Esophagus squamous epithelium (tissue), 5 donors: ENCODE data around the gene GNB5. TPM values are rescaled to one million over a fixed set of nuclear protein-coding genes. Genes with fewer than 3 reads are reported as not detected.

Experiments used
- DNase-seq: peaks from one replicate; lab custom pipeline; 2025; lab: John Stamatoyannopoulos, UW
- H3K27ac ChIP-seq, 4 donors: fragments of 200-600 bp; sonication (generic); one replicate each; pipeline ENCODE4 v1.5.1; 2016 to 2019; ENCODE audit warnings: mild to moderate bottlenecking in 1 of 4
- H3K27me3 ChIP-seq, 4 donors: fragments of 200-600 bp; sonication (generic); 1 replicate in 3 of 4; 2 replicates in 1 of 4; pipeline versions ENCODE4 v1.5.1 to v1.6.0; 2017 to 2021; ENCODE audit warnings: antibody characterized with exemption in 1 of 4
- H3K36me3 ChIP-seq, 3 donors: fragments of 200-600 bp; sonication (generic); one replicate each; pipeline ENCODE4 v1.5.1; 2016 to 2019
- H3K4me1 ChIP-seq, 3 donors: fragments of 200-600 bp; sonication (generic); one replicate each; pipeline ENCODE4 v1.5.1; 2017 to 2019
- H3K4me3 ChIP-seq, 4 donors: fragments of 200-600 bp; sonication (generic); 1 replicate in 3 of 4; 2 replicates in 1 of 4; pipeline ENCODE4 v1.5.1; 2016 to 2019; ENCODE audit warnings: mild to moderate bottlenecking in 2 of 4, moderate library complexity in 1 of 4
- H3K9me3 ChIP-seq, 3 donors: fragments of 200-600 bp; sonication (generic); one replicate each; pipeline ENCODE4 v1.5.1; 2016 to 2019
- CTCF ChIP-seq, 6 experiments: fragments of 450-650 bp in 4 of 6; fragments of 200-600 bp in 2 of 6; sonication (generic) in 2 of 6; IDR thresholded peaks; one replicate each; pipeline ENCODE4 v1.5.1; 2016 to 2019; ENCODE audit warnings: antibody characterized with exemption in 6 of 6, mild to moderate bottlenecking in 4 of 6, moderate library complexity in 4 of 6
- POLR2A ChIP-seq, 4 donors: fragments of 450-650 bp; IDR thresholded peaks; one replicate each; pipeline ENCODE4 v1.6.1; 2017; ENCODE audit warnings: antibody characterized with exemption in 4 of 4, mild to moderate bottlenecking in 4 of 4, moderate library complexity in 3 of 4
- WGBS, 2 donors: methylation state at CpG; one replicate each; pipeline ENCODE4 v1.1.5; 2018; 5-methylcytosine and 5-hydroxymethylcytosine counted together
- intact Hi-C: fragments of 100-400 bp; cut with DNase I; formaldehyde crosslinking; loops from one replicate; pipeline ENCODE4 v1.15.0; 2022
- total RNA-seq, 4 donors: library from RNA; depleted of rRNA; stranded (reverse); fragments of >200 nt; gene quantifications; one replicate each; pipeline ENCODE4 v1.1.0, GENCODE V29; 2016
- donor health status: DM: yes; HTN: yes; CAD: no.

GNB5 gene
- total RNA-seq, 4 donors from 2014 or later: 16.4 to 22.3 (median 19.9) TPM

- Histone ChIP-seq H3K27ac (no peak overlapping the region), H3K27me3 (no peaks in the 10 kb centered on the region), H3K4me3 (no peak overlapping the region), H3K36me3 (peaks cover 0 to 67% (median 0%) of the 10 kb centered on the region in 3 donors), H3K9me3 (no peaks in the 10 kb centered on the region), H3K4me1 (no peaks in the 10 kb centered on the region)
- WGBS, 2 donors: 47 to 49% methylated on average over 7 to 8 of the region's 8 CpGs
- TF ChIP-seq POLR2A (IDR thresholded peaks at IDR 0.05) (no peak), CTCF (IDR thresholded peaks at IDR 0.05) (no peak)
- DNase-seq: peak; percentile 20
- intact Hi-C loops: no loop called here
These were observed 37.7 kb upstream of the GNB5 start for GRCh38 chr15:52228921-52229320.

DNA sequence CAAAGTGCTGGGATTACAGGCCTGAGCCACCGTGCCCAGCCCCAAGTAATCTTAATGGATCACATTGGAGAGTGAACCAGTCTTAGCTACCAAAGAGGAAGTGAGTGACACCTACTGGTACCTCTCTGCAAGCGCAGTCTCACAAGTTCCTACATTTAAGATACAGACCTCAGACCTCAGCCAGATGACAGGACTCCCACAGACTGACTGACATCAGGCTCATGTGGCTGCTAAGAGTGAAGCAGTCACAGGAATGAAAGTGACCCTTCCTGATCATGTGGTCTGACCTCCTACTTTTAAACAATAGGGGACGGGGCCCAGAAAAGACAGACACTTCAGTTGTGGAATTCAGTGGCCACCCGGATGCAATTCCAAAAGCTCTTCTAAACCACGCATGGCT lies 36.3 kb upstream of the GNB5 start:
- Histone ChIP-seq H3K27ac (no peak overlapping the region), H3K4me1 (no peaks in the 10 kb centered on the region), H3K9me3 (no peaks in the 10 kb centered on the region), H3K4me3 (no peak overlapping the region), H3K36me3 (peaks cover 0 to 73% (median 0%) of the 10 kb centered on the region in 3 donors), H3K27me3 (no peaks in the 10 kb centered on the region)
- intact Hi-C loops: no loop called here
- TF ChIP-seq POLR2A (IDR thresholded peaks at IDR 0.05) (no peak), CTCF (IDR thresholded peaks at IDR 0.05) (peak; percentile 44 to 79 (median 72))
- DNase-seq: no peak
- 46 to 53% methylated on average over 4 to 5 of the region's 5 CpGs for WGBS, 2 donors

GRCh38 chr15:52225230-52225629 lies 34.0 kb upstream of the GNB5 start:
- H3K27ac ChIP-seq: no peak overlapping the region
- H3K4me3 ChIP-seq: no peak overlapping the region
- no peak for DNase-seq
- 78 to 86% methylated on average over 8 of the region's 8 CpGs for WGBS, 2 donors
- no peaks in the 10 kb centered on the region for H3K4me1 ChIP-seq
- H3K36me3 ChIP-seq: peaks cover 0 to 75% (median 0%) of the 10 kb centered on the region in 3 donors
- H3K9me3 ChIP-seq: no peaks in the 10 kb centered on the region
- no peaks in the 10 kb centered on the region for H3K27me3 ChIP-seq
- intact Hi-C loops: no loop called here
- TF ChIP-seq CTCF (IDR thresholded peaks at IDR 0.05): no peak
- TF ChIP-seq POLR2A (IDR thresholded peaks at IDR 0.05): no peak

GRCh38 chr15:52224211-52224610 lies 33.0 kb upstream of the GNB5 start:
- Histone ChIP-seq H3K36me3 (peaks cover 0 to 85% (median 0%) of the 10 kb centered on the region in 3 donors), H3K9me3 (no peaks in the 10 kb centered on the region), H3K4me1 (no peaks in the 10 kb centered on the region), H3K4me3 (no peak overlapping the region), H3K27ac (no peak overlapping the region), H3K27me3 (no peaks in the 10 kb centered on the region)
- no peak for TF ChIP-seq CTCF (IDR thresholded peaks at IDR 0.05)
- TF ChIP-seq POLR2A (IDR thresholded peaks at IDR 0.05): no peak
- no peak for DNase-seq
- 85 to 89% methylated on average over 4 of the region's 4 CpGs for WGBS, 2 donors
- intact Hi-C loops: no loop called here

DNA sequence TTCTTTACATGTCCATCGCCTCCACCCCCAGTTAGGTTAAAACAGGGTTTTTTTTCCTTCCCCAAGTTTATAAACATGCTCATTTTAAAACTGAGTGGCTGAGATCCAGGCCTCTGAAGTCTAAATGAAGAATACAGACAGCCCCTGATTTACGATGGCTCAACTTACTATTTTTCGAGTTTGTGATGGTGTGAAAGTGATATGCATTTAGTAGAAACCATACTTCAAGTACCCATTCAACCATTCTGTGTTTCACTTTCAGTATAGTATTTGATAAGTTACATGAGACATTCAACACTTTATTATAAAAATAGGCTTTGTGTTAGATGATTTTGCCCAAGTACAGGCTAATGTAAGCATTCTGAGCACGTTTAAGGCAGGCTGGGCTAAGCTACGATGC lies 30.5 kb upstream of the GNB5 start:
- Histone ChIP-seq H3K36me3 (peaks cover 0 to 95% (median 0%) of the 10 kb centered on the region in 3 donors), H3K27ac (no peak overlapping the region), H3K4me3 (no peak overlapping the region), H3K4me1 (no peaks in the 10 kb centered on the region), H3K27me3 (no peaks in the 10 kb centered on the region), H3K9me3 (no peaks in the 10 kb centered on the region)
- TF ChIP-seq CTCF (IDR thresholded peaks at IDR 0.05): no peak
- no peak for TF ChIP-seq POLR2A (IDR thresholded peaks at IDR 0.05)
- WGBS, 2 donors: 54 to 77% methylated on average over 5 of the region's 5 CpGs
- intact Hi-C loops: no loop called here
- no peak for DNase-seq
